ENCODE measurements around the gene ARHGEF10L. TPM values are rescaled to one million over a fixed set of nuclear protein-coding genes. Genes with fewer than 3 reads are reported as not detected.
A peak's percentile ranks its signal among the peaks of the same experiment; 100 is the strongest.

The ARHGEF10L gene
- total RNA-seq, 2 donors from 2014 or later, result 26.0 to 39.7 TPM

- Histone ChIP-seq H3K4me3 (no peak overlapping the region), H3K4me1 (replicated peaks) (no peaks in the 10 kb centered on the region), H3K27me3 (replicated peaks; ENCODE audit: insufficient read depth) (no peaks in the 10 kb centered on the region), H3K9me3 (no peaks in the 10 kb centered on the region), H3K36me3 (no peaks in the 10 kb centered on the region), H3K27ac (peak overlapping the region; percentile 36 to 46)
- no peak for DNase-seq (ENCODE audit: low spot score)
- TF ChIP-seq POLR2A (IDR thresholded peaks at IDR 0.05) (no peak), POLR2AphosphoS5 (IDR thresholded peaks at IDR 0.05) (no peak), CTCF (IDR thresholded peaks at IDR 0.05) (no peak)
- WGBS, result 74% methylated on average over 15 of the region's 15 CpGs
- intact Hi-C loops (cut with DNase I), result no loop called here
Observed at GRCh38 chr1:17575797-17576518, 36.5 kb downstream of the ARHGEF10L start.

GRCh38 chr1:17576519-17576853, 37.0 kb downstream of the ARHGEF10L start:
- Histone ChIP-seq H3K27ac (peak overlapping the region in 1 of 2 donors; percentile 46), H3K9me3 (no peaks in the 10 kb centered on the region), H3K4me3 (no peak overlapping the region), H3K36me3 (no peaks in the 10 kb centered on the region), H3K27me3 (replicated peaks; ENCODE audit: insufficient read depth) (no peaks in the 10 kb centered on the region), H3K4me1 (replicated peaks) (peaks cover 3% of the 10 kb centered on the region)
- no peak for DNase-seq (ENCODE audit: low spot score)
- intact Hi-C loops (cut with DNase I), result no loop called here
- WGBS, result 98% methylated on average over 6 of the region's 6 CpGs
- TF ChIP-seq POLR2A (IDR thresholded peaks at IDR 0.05) (no peak), CTCF (IDR thresholded peaks at IDR 0.05) (no peak), POLR2AphosphoS5 (IDR thresholded peaks at IDR 0.05) (no peak)

- WGBS, result 87% methylated on average over 1 of the region's 1 CpG
- H3K27ac ChIP-seq, result no peak overlapping the region
- H3K27me3 ChIP-seq (replicated peaks; ENCODE audit: insufficient read depth), result no peaks in the 10 kb centered on the region
- DNase-seq (ENCODE audit: low spot score), result no peak
- H3K9me3 ChIP-seq, result no peaks in the 10 kb centered on the region
- intact Hi-C loops (cut with DNase I), result no loop called here
- no peak overlapping the region for H3K4me3 ChIP-seq
- H3K4me1 ChIP-seq (replicated peaks), result peaks cover 15% of the 10 kb centered on the region
- TF ChIP-seq POLR2A (IDR thresholded peaks at IDR 0.05) (no peak), POLR2AphosphoS5 (IDR thresholded peaks at IDR 0.05) (no peak), CTCF (IDR thresholded peaks at IDR 0.05) (no peak)
- no peaks in the 10 kb centered on the region for H3K36me3 ChIP-seq
Observed at GRCh38 chr1:17577907-17578297, 38.4 kb downstream of the ARHGEF10L start.

- no peaks in the 10 kb centered on the region for H3K9me3 ChIP-seq
- H3K4me3 ChIP-seq, result no peak overlapping the region
- intact Hi-C loops (cut with DNase I), result no loop called here
- H3K27ac ChIP-seq, result peak overlapping the region; percentile 39 to 51
- H3K27me3 ChIP-seq (replicated peaks; ENCODE audit: insufficient read depth), result no peaks in the 10 kb centered on the region
- TF ChIP-seq POLR2AphosphoS5 (IDR thresholded peaks at IDR 0.05) (peak; percentile 79), POLR2A (IDR thresholded peaks at IDR 0.05) (no peak)
- no peaks in the 10 kb centered on the region for H3K36me3 ChIP-seq
- H3K4me1 ChIP-seq (replicated peaks), result peaks cover 15% of the 10 kb centered on the region
- 62% methylated on average over 16 of the region's 16 CpGs for WGBS
- peak; percentile 61 for DNase-seq (ENCODE audit: low spot score)
Observed at GRCh38 chr1:17579951-17580939, 40.7 kb downstream of the ARHGEF10L start.

GRCh38 chr1:17581389-17582123, 42.1 kb downstream of the ARHGEF10L start:
- Histone ChIP-seq H3K4me1 (replicated peaks) (peaks cover 15% of the 10 kb centered on the region), H3K4me3 (no peak overlapping the region), H3K36me3 (no peaks in the 10 kb centered on the region), H3K27ac (peak overlapping the region; percentile 84 to 85), H3K9me3 (no peaks in the 10 kb centered on the region), H3K27me3 (replicated peaks; ENCODE audit: insufficient read depth) (no peaks in the 10 kb centered on the region)
- TF ChIP-seq POLR2A (IDR thresholded peaks at IDR 0.05) (no peak), CTCF (IDR thresholded peaks at IDR 0.05) (no peak), POLR2AphosphoS5 (IDR thresholded peaks at IDR 0.05) (no peak)
- intact Hi-C loops (cut with DNase I), result no loop called here
- no peak for DNase-seq (ENCODE audit: low spot score)
- 52% methylated on average over 10 of the region's 10 CpGs for WGBS

All from prostate gland (tissue), 2 donors.